Measurements from ENCODE around the gene UNC5B.

UNC5B gene

DNA sequence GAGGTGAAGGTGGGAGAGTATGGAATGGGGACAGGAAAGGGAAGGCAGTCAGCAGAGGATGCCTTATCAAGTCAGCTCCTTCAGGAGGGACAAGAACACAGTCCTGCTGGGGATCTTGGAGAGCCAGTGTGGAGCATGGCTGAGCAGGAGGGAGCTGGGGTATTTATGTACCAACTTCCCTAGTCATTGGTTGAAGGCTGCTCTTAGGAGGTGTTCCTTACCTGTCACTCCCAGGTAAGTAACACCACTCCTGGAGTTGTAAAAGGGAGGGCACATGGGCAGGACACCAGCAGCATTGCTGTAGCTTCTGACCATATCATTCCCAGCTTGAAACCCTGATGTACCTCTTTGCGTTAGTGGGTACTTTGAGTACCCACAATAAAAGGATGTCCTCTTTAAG, 136.5 kb downstream of the UNC5B start:
- DNase-seq, result no peak

DNA sequence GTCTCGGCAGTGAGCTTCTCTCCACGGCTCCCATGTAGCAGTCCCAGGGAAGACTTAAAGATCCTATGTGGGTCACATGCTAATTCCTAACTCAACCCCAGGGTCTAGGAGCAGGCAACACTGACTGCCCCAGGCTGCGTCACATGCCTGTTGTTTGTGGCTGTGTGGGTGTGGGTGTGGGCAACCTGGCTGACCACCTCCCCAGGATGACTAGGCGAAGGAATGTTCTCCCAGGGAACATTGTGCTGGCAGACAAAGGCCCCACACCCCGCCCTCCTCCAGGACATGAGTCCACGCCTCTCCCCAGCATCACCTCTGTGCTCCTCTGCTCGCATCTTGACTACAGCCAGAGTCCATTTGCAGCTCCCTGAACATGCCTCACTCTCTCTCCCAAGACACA, 137.0 kb downstream of the UNC5B start:
- DNase-seq, result no peak

- DNase-seq, result no peak
Observed at GRCh38 chr10:71351087-71351486, 138.7 kb downstream of the UNC5B start.

- DNase-seq, result no peak
Observed at GRCh38 chr10:71351628-71352319, 139.4 kb downstream of the UNC5B start.

Measured in fibroblast of upper back skin (primary cell).